ENCODE results near the gene UBTFL1.
A peak's percentile ranks its signal among the peaks of the same experiment; 100 is the strongest.
"Not testable (repeated sequence)": the region's sequence is repeated elsewhere in the genome, so short reads cannot be mapped to it uniquely, and the experiment has no call there.

The UBTFL1 gene

GRCh38 chr11:90085650-90086049 lies at the start of gene UBTFL1:
UBTFL1 (plus strand) TSS chr11:90085950; CDS start chr11:90085950, 0 bp downstream.
- in situ Hi-C loops (cut with MboI; ENCODE audit: low sequenced_read_pairs, unreplicated experiment); DNase-seq (ENCODE audit: low spot score): not testable (repeated sequence)

- in situ Hi-C loops (cut with MboI; ENCODE audit: low sequenced_read_pairs, unreplicated experiment); DNase-seq (ENCODE audit: low spot score): not testable (repeated sequence)
These were observed 34.0 kb upstream of the UBTFL1 start for GRCh38 chr11:90051591-90052209.

- in situ Hi-C loops (cut with MboI; ENCODE audit: low sequenced_read_pairs, unreplicated experiment); DNase-seq (ENCODE audit: low spot score): not testable (repeated sequence)
These were observed 33.4 kb upstream of the UBTFL1 start for GRCh38 chr11:90052311-90052710.

GRCh38 chr11:90053545-90053944 lies 32.2 kb upstream of the UBTFL1 start:
- DNase-seq (ENCODE audit: low spot score); in situ Hi-C loops (cut with MboI; ENCODE audit: low sequenced_read_pairs, unreplicated experiment): not testable (repeated sequence)

GRCh38 chr11:90088731-90089130 lies 3.0 kb downstream of the UBTFL1 start:
- DNase-seq (ENCODE audit: low spot score); in situ Hi-C loops (cut with MboI; ENCODE audit: low sequenced_read_pairs, unreplicated experiment): not testable (repeated sequence)

- in situ Hi-C loops (cut with MboI; ENCODE audit: low sequenced_read_pairs, unreplicated experiment), result not testable (repeated sequence)
These were observed 9.6 kb downstream of the UBTFL1 start for GRCh38 chr11:90095230-90095924.

GRCh38 chr11:90098261-90098660 lies 12.5 kb downstream of the UBTFL1 start:
- in situ Hi-C loops (cut with MboI; ENCODE audit: low sequenced_read_pairs, unreplicated experiment), result not testable (repeated sequence)

More at GRCh38 chr11:90095230-90095924, 9.6 kb downstream of the UBTFL1 start:
- DNase-seq (ENCODE audit: low spot score), result not testable (repeated sequence)

GRCh38 chr11:90100431-90100830 lies 14.7 kb downstream of the UBTFL1 start:
- no peak for TF ChIP-seq CTCF (IDR thresholded peaks at IDR 0.05; ENCODE audit: borderline replicate concordance, control extremely low read depth, extremely low read depth, insufficient read depth, missing control alignments)
- in situ Hi-C loops (cut with MboI; ENCODE audit: low sequenced_read_pairs, unreplicated experiment), result loop anchor here (25.0 kb wide), 1 partner anchor 1013 kb away; no protein-coding TSS in a partner anchor
- no peak for DNase-seq (ENCODE audit: low spot score)

More at GRCh38 chr11:90098261-90098660, 12.5 kb downstream of the UBTFL1 start:
- not testable (repeated sequence) for DNase-seq (ENCODE audit: low spot score)

- peak; percentile 13 for TF ChIP-seq CTCF (IDR thresholded peaks at IDR 0.05; ENCODE audit: borderline replicate concordance, control extremely low read depth, extremely low read depth, insufficient read depth, missing control alignments)
- in situ Hi-C loops (cut with MboI; ENCODE audit: low sequenced_read_pairs, unreplicated experiment), result loop anchor here (25.0 kb wide), 1 partner anchor 1026 kb away; no protein-coding TSS in a partner anchor
- no peak for DNase-seq (ENCODE audit: low spot score)
These were observed 27.8 kb downstream of the UBTFL1 start for GRCh38 chr11:90113541-90113940.

- in situ Hi-C loops (cut with MboI; ENCODE audit: low sequenced_read_pairs, unreplicated experiment), result loop anchor here (25.0 kb wide), 1 partner anchor 1033 kb away; no protein-coding TSS in a partner anchor
These were observed 34.4 kb downstream of the UBTFL1 start for GRCh38 chr11:90120191-90120590.

More at GRCh38 chr11:90120191-90120590, 34.4 kb downstream of the UBTFL1 start:
- DNase-seq (ENCODE audit: low spot score), result no peak
- no peak for TF ChIP-seq CTCF (IDR thresholded peaks at IDR 0.05; ENCODE audit: borderline replicate concordance, control extremely low read depth, extremely low read depth, insufficient read depth, missing control alignments)
